IMR-90 (cell line): ENCODE data around the gene GAPVD1. TPM values are rescaled to one million over a fixed set of nuclear protein-coding genes. Genes with fewer than 3 reads are reported as not detected.
A peak's percentile ranks its signal among the peaks of the same experiment; 100 is the strongest.

ENCODE experiments used
- ATAC-seq: fragments of 200-7000 bp; cut with Tn5 transposase; 2 replicates; pipeline ENCODE4 v1.9.1; 2020; ENCODE audit warnings: low read depth, mild to moderate bottlenecking, moderate library complexity
- BruUV-seq: library from RNA; stranded (reverse); fragments of 400-500 nt; replicated peaks from 2 replicates; lab custom pipeline; 2021; lab: Mats Ljungman, UMichigan
- CTCF ChIA-PET: fragments of 300-600 bp; formaldehyde crosslinking; extraction: SDS; loops from one replicate; lab custom pipeline; 2021; ENCODE audit warnings: antibody characterized with exemption; lab: Yijun Ruan, JAX
- POLR2A ChIA-PET: fragments of 300-600 bp; sonication (Branson Sonifier 250); formaldehyde crosslinking; loops from one replicate; lab custom pipeline; 2022; ENCODE audit warnings: antibody characterized with exemption; ENCODE audit not compliant: unreplicated experiment; lab: Charles Lee
- DNase-seq: peaks from one replicate; pipeline ENCODE4 v3.0.0; 2013
- H2AFZ ChIP-seq: replicated peaks from 2 replicates; pipeline ENCODE3; 2013; ENCODE audit warnings: low read length, mild to moderate bottlenecking; ENCODE audit not compliant: poor library complexity
- H2AK5ac ChIP-seq: 2 replicates; pipeline ENCODE4 v1.6.1; 2013; ENCODE audit warnings: low read depth, low read length, inconsistent platforms
- H2AK9ac ChIP-seq: replicated peaks from 2 replicates; pipeline ENCODE3; 2013; ENCODE audit warnings: mild to moderate bottlenecking, low read depth, low read length, moderate library complexity; ENCODE audit not compliant: poor library complexity
- H2BK120ac ChIP-seq: 2 replicates; pipeline ENCODE4 v1.6.1; 2013; ENCODE audit warnings: low read depth, low read length, inconsistent platforms
- H2BK15ac ChIP-seq: 3 replicates; pipeline ENCODE4 v1.6.1; 2013; ENCODE audit warnings: low read depth, low read length, inconsistent platforms
- H2BK20ac ChIP-seq: 2 replicates; pipeline ENCODE4 v1.6.1; 2013; ENCODE audit warnings: low read depth, mild to moderate bottlenecking, inconsistent platforms, low read length, moderate library complexity
- H2BK5ac ChIP-seq: 2 replicates; pipeline ENCODE4 v1.6.1; 2013; ENCODE audit warnings: mild to moderate bottlenecking, low read depth, low read length, inconsistent platforms; ENCODE audit not compliant: poor library complexity, severe bottlenecking
- H3K14ac ChIP-seq: replicated peaks from 2 replicates; pipeline ENCODE4 v1.6.1; 2013; ENCODE audit warnings: low read depth, low read length, inconsistent platforms
- H3K18ac ChIP-seq: 2 replicates; pipeline ENCODE4 v1.6.1; 2013; ENCODE audit warnings: low read depth, low read length, control low read depth
- H3K23ac ChIP-seq: 2 replicates; pipeline ENCODE4 v1.6.1; 2013; ENCODE audit warnings: low read depth, low read length, inconsistent platforms
- H3K27ac ChIP-seq: 2 replicates; pipeline ENCODE4 v1.5.1; 2013; ENCODE audit warnings: mild to moderate bottlenecking, control low read depth, low read length; ENCODE audit not compliant: insufficient read depth
- H3K27me3 ChIP-seq: 2 replicates; pipeline ENCODE4 v1.6.1; 2013; ENCODE audit warnings: low read length; ENCODE audit not compliant: control insufficient read depth, insufficient read depth
- H3K36me3 ChIP-seq: 2 replicates; pipeline ENCODE4 v1.6.1; 2013; ENCODE audit warnings: low read length, mixed read lengths; ENCODE audit not compliant: control insufficient read depth, insufficient read depth
- H3K4ac ChIP-seq: 2 replicates; pipeline ENCODE4 v1.6.1; 2013; ENCODE audit warnings: low read depth, low read length, inconsistent platforms
- H3K4me1 ChIP-seq: 2 replicates; pipeline ENCODE4 v1.6.1; 2013; ENCODE audit warnings: low read length, mixed read lengths; ENCODE audit not compliant: control insufficient read depth, insufficient read depth
- H3K4me2 ChIP-seq: 2 replicates; pipeline ENCODE4 v1.6.1; 2013; ENCODE audit warnings: low read depth, mild to moderate bottlenecking, control low read depth, low read length, moderate library complexity
- H3K4me3 ChIP-seq: 2 replicates; pipeline ENCODE4 v1.5.1; 2013; ENCODE audit warnings: low read depth, mild to moderate bottlenecking, control low read depth, low read length, moderate library complexity; ENCODE audit not compliant: insufficient read depth
- H3K56ac ChIP-seq: 2 replicates; pipeline ENCODE4 v1.6.1; 2013; ENCODE audit warnings: low read length, inconsistent platforms; ENCODE audit not compliant: insufficient read depth; ENCODE audit errors: extremely low read depth
- H3K79me1 ChIP-seq, 2 experiments: 2 replicates each; pipeline ENCODE4 v1.6.1; 2013; ENCODE audit warnings: low read length in 2 of 2, inconsistent platforms in 1 of 2, low read depth in 1 of 2
- H3K9ac ChIP-seq: 2 replicates; pipeline ENCODE4 v1.6.1; 2013; ENCODE audit warnings: low read depth, low read length, control low read depth
- H3K9me1 ChIP-seq: 2 replicates; pipeline ENCODE4 v1.6.1; 2013; ENCODE audit warnings: low read length, inconsistent platforms; ENCODE audit not compliant: insufficient read depth
- H3K9me3 ChIP-seq: 2 replicates; pipeline ENCODE4 v1.6.1; 2013; ENCODE audit warnings: low read length; ENCODE audit not compliant: control insufficient read depth, insufficient read depth
- H4K20me1 ChIP-seq: 2 replicates; pipeline ENCODE4 v1.6.1; 2013; ENCODE audit warnings: low read length, inconsistent platforms; ENCODE audit not compliant: insufficient read depth
- H4K5ac ChIP-seq: 2 replicates; pipeline ENCODE4 v1.6.1; 2013; ENCODE audit warnings: mild to moderate bottlenecking, low read depth, low read length, control low read depth
- H4K8ac ChIP-seq, 2 experiments: 2 replicates each; pipeline ENCODE4 v1.6.1; 2013; ENCODE audit warnings: low read depth in 2 of 2, low read length in 2 of 2, control low read depth in 1 of 2, inconsistent platforms in 1 of 2
- H4K91ac ChIP-seq: 2 replicates; pipeline ENCODE4 v1.6.1; 2013; ENCODE audit warnings: low read depth, low read length, inconsistent platforms; ENCODE audit not compliant: insufficient read depth
- BHLHE40 ChIP-seq: fragments of 150-350 bp; IDR thresholded peaks from 2 replicates; pipeline ENCODE4 v1.6.1; 2016; ENCODE audit warnings: mild to moderate bottlenecking, low read depth, low read length
- CHD1 ChIP-seq: IDR thresholded peaks from 2 replicates; pipeline ENCODE4 v1.6.1; 2012; ENCODE audit warnings: low read depth, low read length, improper control_type of control experiment
- FOS ChIP-seq: fragments of 150-350 bp; IDR thresholded peaks from 2 replicates; pipeline ENCODE4 v1.6.1; 2016; ENCODE audit warnings: low read depth, low read length
- MAFK ChIP-seq: IDR thresholded peaks from 2 replicates; pipeline ENCODE4 v1.6.1; 2012; ENCODE audit warnings: low read depth, low read length, improper control_type of control experiment
- MAZ ChIP-seq: IDR thresholded peaks from 2 replicates; pipeline ENCODE4 v1.6.1; 2012; ENCODE audit warnings: low read depth, mild to moderate bottlenecking, low read length, improper control_type of control experiment, moderate library complexity, borderline replicate concordance
- NFE2L2 ChIP-seq: fragments of 150-350 bp; IDR thresholded peaks from 2 replicates; pipeline ENCODE4 v1.6.1; 2016; ENCODE audit warnings: low read depth, mild to moderate bottlenecking, low read length
- POLR2A ChIP-seq: IDR thresholded peaks from 2 replicates; pipeline ENCODE4 v1.6.1; 2012; ENCODE audit warnings: mild to moderate bottlenecking, low read depth, low read length
- RCOR1 ChIP-seq: IDR thresholded peaks from 2 replicates; pipeline ENCODE4 v1.6.1; 2012; ENCODE audit warnings: mild to moderate bottlenecking, low read length, improper control_type of control experiment; ENCODE audit not compliant: insufficient replicate concordance
- WGBS, 2 experiments: methylation state at CpG; one replicate each; pipeline versions ENCODE4 v1.1.5 to v1.1.7; 2013; ENCODE audit warnings: missing lambda C conversion rate in 2 of 2; ENCODE audit not compliant: insufficient read length in 1 of 2; ENCODE audit errors: extremely low coverage in 2 of 2; 5-methylcytosine and 5-hydroxymethylcytosine counted together
- dilution Hi-C: fragments of 300-500 bp; cut with HindIII; formaldehyde crosslinking; loops from one replicate; pipeline ENCODE4 v1.14.3; 2018; ENCODE audit warnings: low sequenced_read_pairs; ENCODE audit not compliant: unreplicated experiment
- in situ Hi-C: fragments of 300-500 bp; cut with MboI; formaldehyde crosslinking; loops from 3 replicates; pipeline ENCODE4 v1.14.3; 2019; ENCODE audit warnings: low sequenced_read_pairs, inconsistent platforms, mixed read lengths
- intact Hi-C: fragments of 100-400 bp; cut with micrococcal nuclease; formaldehyde crosslinking; loops from 2 replicates; pipeline ENCODE4 v1.10.0; 2022
- polyA plus RNA-seq, 3 experiments: library from polyadenylated mRNA; depleted of rRNA; stranded (reverse); fragments of >200 nt; gene quantifications; 2 replicates each; pipeline ENCODE4 v1.2.3, GENCODE V29; 2012; ENCODE audit warnings: low replicate concordance in 1 of 3
- total RNA-seq: library from RNA; depleted of rRNA; stranded (reverse); fragments of >200 nt; gene quantifications from 2 replicates; pipeline ENCODE4 v1.2.3, GENCODE V29; 2012

The GAPVD1 gene
- total and polyA plus RNA-seq, 2 of the 4 experiments (the other 2 are of a cell fraction): 13.8 to 50.9 TPM

DNA sequence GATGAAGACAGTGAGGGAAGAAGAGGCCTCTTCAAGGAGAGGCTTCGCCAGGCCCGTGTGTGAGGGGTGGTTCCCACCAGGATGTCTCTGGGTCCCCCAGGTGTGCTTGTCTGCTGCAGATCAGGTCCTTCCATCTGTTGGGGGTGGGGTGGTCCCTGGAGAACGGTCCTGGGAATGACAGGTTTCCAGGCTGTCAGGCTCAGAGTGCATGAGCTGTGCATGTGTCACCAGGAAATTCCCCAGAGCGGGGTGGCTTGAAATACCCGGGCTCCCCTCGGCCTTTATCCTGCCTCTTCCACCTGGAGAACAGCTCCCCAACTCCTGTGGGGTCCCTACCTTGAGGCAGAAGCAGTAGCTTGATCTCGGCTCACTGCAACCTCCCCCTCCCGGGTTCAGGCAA lies 118.8 kb downstream of the GAPVD1 start:
- Histone ChIP-seq H3K56ac (no peak overlapping the region), H3K79me1 (no peaks in the 10 kb centered on the region), H2BK5ac (no peak overlapping the region), H3K23ac (no peak overlapping the region), H3K27ac (no peak overlapping the region), H2AK5ac (no peak overlapping the region), H2AK9ac (no peak overlapping the region), H4K8ac (no peak overlapping the region), H2BK15ac (no peak overlapping the region), H4K5ac (no peak overlapping the region), H2AFZ (peak overlapping the region; percentile 26), H3K36me3 (no peaks in the 10 kb centered on the region), H4K91ac (no peak overlapping the region), H3K27me3 (peaks cover 17% of the 10 kb centered on the region; the same call in 1 of the 2 replicates), H3K9me3 (no peaks in the 10 kb centered on the region), H3K4me2 (no peak overlapping the region), H3K14ac (0 out of 2 replicates have a peak overlapping the region, but pooled peaks have one; percentile 2), H3K18ac (no peak overlapping the region), H3K9ac (no peak overlapping the region), H2BK120ac (no peak overlapping the region), H3K4ac (no peak overlapping the region), H4K20me1 (no peaks in the 10 kb centered on the region), H3K9me1 (no peaks in the 10 kb centered on the region), H2BK20ac (no peak overlapping the region), H3K4me3 (no peak overlapping the region), H3K4me1 (no peaks in the 10 kb centered on the region)
- BruUV-seq: no TSS peak
- peak; percentile 32 for DNase-seq
- peak; percentile 25; the same call in 1 of the 2 replicates for ATAC-seq
- no peak for TF ChIP-seq NFE2L2
- TF ChIP-seq BHLHE40: no peak
- TF ChIP-seq MAFK: no peak
- no peak for TF ChIP-seq FOS
- no peak for TF ChIP-seq MAZ
- no peak for TF ChIP-seq RCOR1
- no peak for TF ChIP-seq CHD1
- TF ChIP-seq POLR2A: no peak
- intact Hi-C loops: no loop called here
- 46% methylated on average over 4 of the region's 8 CpGs; no CpG with 5 or more reads in 1 of the 2 experiments for WGBS, 2 experiments
- CTCF ChIA-PET: interaction anchor here (0.6 kb wide), 1 partner anchor 15 kb away, joined by 5 read pairs; no protein-coding TSS in a partner anchor
- POLR2A ChIA-PET: no interaction called here
- dilution Hi-C loops: no loop called here
- in situ Hi-C loops: no loop called here
